HepG2 (cell line): ENCODE measurements around the gene CMYA5.

Experiments used
- RAD21 ChIP-seq: fragments of 450-650 bp; formaldehyde crosslinking; IDR thresholded peaks from 2 replicates; pipeline ENCODE4 v1.5.0; 2020; ENCODE audit warnings: mild to moderate bottlenecking
- TF ChIP-seq, protein P1 (sequence below): sonication (generic); IDR thresholded peaks from 2 replicates; pipeline ENCODE4 v1.6.1; 2016; ENCODE audit warnings: low read depth, borderline replicate concordance

DNA sequence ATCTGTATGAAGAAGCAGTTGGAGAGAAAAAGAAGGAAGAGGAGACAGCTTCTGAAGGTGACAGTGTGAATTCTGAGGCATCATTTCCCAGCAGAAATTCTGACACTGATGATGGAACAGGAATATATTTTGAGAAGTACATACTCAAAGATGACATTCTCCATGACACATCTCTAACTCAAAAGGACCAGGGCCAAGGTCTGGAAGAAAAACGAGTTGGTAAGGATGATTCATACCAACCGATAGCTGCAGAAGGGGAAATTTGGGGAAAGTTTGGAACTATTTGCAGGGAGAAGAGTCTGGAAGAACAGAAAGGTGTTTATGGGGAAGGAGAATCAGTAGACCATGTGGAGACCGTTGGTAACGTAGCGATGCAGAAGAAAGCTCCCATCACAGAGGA, 48.7 kb downstream of the CMYA5 start:
- no peak for TF ChIP-seq RAD21
- TF ChIP-seq, protein P1, sequence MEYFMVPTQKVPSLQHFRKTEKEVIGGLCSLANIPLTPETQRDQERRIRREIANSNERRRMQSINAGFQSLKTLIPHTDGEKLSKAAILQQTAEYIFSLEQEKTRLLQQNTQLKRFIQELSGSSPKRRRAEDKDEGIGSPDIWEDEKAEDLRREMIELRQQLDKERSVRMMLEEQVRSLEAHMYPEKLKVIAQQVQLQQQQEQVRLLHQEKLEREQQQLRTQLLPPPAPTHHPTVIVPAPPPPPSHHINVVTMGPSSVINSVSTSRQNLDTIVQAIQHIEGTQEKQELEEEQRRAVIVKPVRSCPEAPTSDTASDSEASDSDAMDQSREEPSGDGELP = no peak
